ENCODE data around the gene MAN1A2. TPM values are rescaled to one million over a fixed set of nuclear protein-coding genes. Genes with fewer than 3 reads are reported as not detected.

Gene MAN1A2
- total and polyA plus RNA-seq, 4 donors: 6.4 to 56.3 (median 25.3) TPM

DNA sequence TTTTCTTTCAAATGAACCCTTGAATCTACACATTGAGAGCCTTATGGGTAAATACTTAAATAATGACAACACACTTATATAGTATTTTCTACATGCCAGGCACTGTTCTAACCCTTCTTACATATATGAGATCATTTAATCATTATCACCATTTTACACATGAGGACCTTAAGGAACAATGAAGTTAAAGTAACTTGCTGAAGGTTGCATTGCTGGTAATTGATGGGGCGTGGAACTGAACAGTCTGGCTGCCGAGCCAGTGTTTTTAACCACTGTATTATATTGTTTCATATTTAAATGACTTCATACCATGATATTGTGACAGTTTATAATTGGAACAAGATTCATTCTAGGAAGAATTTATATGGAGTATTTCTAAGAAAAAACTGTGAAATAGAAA is 126.7 kb downstream of the MAN1A2 start:
- Histone ChIP-seq H3K4me3 (no peak overlapping the region), H3K9ac (ENCODE audit: insufficient read depth in 1 of 2, low read length in 2 of 2) (no peak overlapping the region), H3K27ac (ENCODE audit: low read depth in 1 of 2, low read length in 1 of 2) (no peak overlapping the region), H3K9me3 (ENCODE audit: control insufficient read depth in 4 of 4, insufficient read depth in 3 of 4, low read length in 3 of 4) (no peaks in the 10 kb centered on the region), H3K4me1 (ENCODE audit: control insufficient read depth in 5 of 5, insufficient read depth in 5 of 5, low read length in 5 of 5) (no peaks in the 10 kb centered on the region), H3K36me3 (ENCODE audit: control insufficient read depth in 4 of 4, insufficient read depth in 4 of 4, low read length in 4 of 4) (peaks cover 0 to 3% (median under 1%) of the 10 kb centered on the region in 4 donors), H3K27me3 (ENCODE audit: control insufficient read depth in 3 of 3, insufficient read depth in 3 of 3, low read length in 2 of 3) (no peaks in the 10 kb centered on the region)
- DNase-seq (no peak), ATAC-seq (ENCODE audit: insufficient read depth, low FRiP score) (no peak)
- WGBS, 2 donors: 93 to 94% methylated on average over 2 of the region's 2 CpGs
- TF ChIP-seq CTCF (IDR thresholded peaks at IDR 0.05; ENCODE audit: control extremely low read depth, extremely low read depth): no peak

DNA sequence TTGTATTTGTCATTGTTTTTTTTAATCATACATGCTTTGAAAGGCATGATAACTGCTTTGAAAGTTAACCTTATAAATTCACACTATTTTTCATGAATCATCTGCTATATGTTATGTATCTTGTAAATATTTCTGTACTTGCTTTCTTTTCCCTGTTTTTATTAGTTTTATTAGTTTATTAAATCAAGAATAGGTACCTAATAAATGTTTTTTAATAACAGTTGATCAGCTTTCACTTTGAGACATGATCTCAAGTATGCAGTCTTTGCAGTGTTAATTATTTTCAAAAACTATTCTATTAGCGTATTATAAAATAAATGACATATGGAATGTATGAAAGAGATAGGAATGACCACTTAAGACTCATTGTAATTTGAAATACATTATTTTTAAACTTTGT is 127.8 kb downstream of the MAN1A2 start:
- ATAC-seq (ENCODE audit: insufficient read depth, low FRiP score) (no peak), DNase-seq (no peak)
- Histone ChIP-seq H3K36me3 (ENCODE audit: control insufficient read depth in 4 of 4, insufficient read depth in 4 of 4, low read length in 4 of 4) (peaks cover 1 to 5% (median 3%) of the 10 kb centered on the region in 4 donors), H3K4me1 (ENCODE audit: control insufficient read depth in 5 of 5, insufficient read depth in 5 of 5, low read length in 5 of 5) (no peaks in the 10 kb centered on the region), H3K4me3 (no peak overlapping the region), H3K9ac (ENCODE audit: insufficient read depth in 1 of 2, low read length in 2 of 2) (no peak overlapping the region), H3K27ac (ENCODE audit: low read depth in 1 of 2, low read length in 1 of 2) (no peak overlapping the region), H3K9me3 (ENCODE audit: control insufficient read depth in 4 of 4, insufficient read depth in 3 of 4, low read length in 3 of 4) (no peaks in the 10 kb centered on the region), H3K27me3 (ENCODE audit: control insufficient read depth in 3 of 3, insufficient read depth in 3 of 3, low read length in 2 of 3) (no peaks in the 10 kb centered on the region)
- no peak for TF ChIP-seq CTCF (IDR thresholded peaks at IDR 0.05; ENCODE audit: control extremely low read depth, extremely low read depth)
- WGBS, 2 donors: 97 to 100% methylated on average over 1 of the region's 1 CpG

- no peak overlapping the region for H3K4me3 ChIP-seq
- TF ChIP-seq CTCF (IDR thresholded peaks at IDR 0.05; ENCODE audit: control extremely low read depth, extremely low read depth): no peak
- DNase-seq: no peak
- H3K36me3 ChIP-seq (ENCODE audit: control insufficient read depth in 4 of 4, insufficient read depth in 4 of 4, low read length in 4 of 4): peaks cover 0 to 9% (median 5%) of the 10 kb centered on the region in 4 donors
- ATAC-seq (ENCODE audit: insufficient read depth, low FRiP score): no peak
- H3K27ac ChIP-seq (ENCODE audit: low read depth in 1 of 2, low read length in 1 of 2): no peak overlapping the region
- 99% methylated on average over 2 of the region's 2 CpGs for WGBS, 2 donors
- no peaks in the 10 kb centered on the region for H3K4me1 ChIP-seq (ENCODE audit: control insufficient read depth in 5 of 5, insufficient read depth in 5 of 5, low read length in 5 of 5)
- H3K27me3 ChIP-seq (ENCODE audit: control insufficient read depth in 3 of 3, insufficient read depth in 3 of 3, low read length in 2 of 3): no peaks in the 10 kb centered on the region
- no peaks in the 10 kb centered on the region for H3K9me3 ChIP-seq (ENCODE audit: control insufficient read depth in 4 of 4, insufficient read depth in 3 of 4, low read length in 3 of 4)
- no peak overlapping the region for H3K9ac ChIP-seq (ENCODE audit: insufficient read depth in 1 of 2, low read length in 2 of 2)
Observed at GRCh38 chr1:117499071-117499470, 131.8 kb downstream of the MAN1A2 start.

GRCh38 chr1:117500584-117500983 is 133.3 kb downstream of the MAN1A2 start:
- TF ChIP-seq CTCF (IDR thresholded peaks at IDR 0.05; ENCODE audit: control extremely low read depth, extremely low read depth): no peak
- DNase-seq (no peak), ATAC-seq (ENCODE audit: insufficient read depth, low FRiP score) (no peak)
- Histone ChIP-seq H3K9me3 (ENCODE audit: control insufficient read depth in 4 of 4, insufficient read depth in 3 of 4, low read length in 3 of 4) (no peaks in the 10 kb centered on the region), H3K4me1 (ENCODE audit: control insufficient read depth in 5 of 5, insufficient read depth in 5 of 5, low read length in 5 of 5) (no peaks in the 10 kb centered on the region), H3K9ac (ENCODE audit: insufficient read depth in 1 of 2, low read length in 2 of 2) (no peak overlapping the region), H3K27me3 (ENCODE audit: control insufficient read depth in 3 of 3, insufficient read depth in 3 of 3, low read length in 2 of 3) (no peaks in the 10 kb centered on the region), H3K4me3 (no peak overlapping the region), H3K27ac (ENCODE audit: low read depth in 1 of 2, low read length in 1 of 2) (no peak overlapping the region), H3K36me3 (ENCODE audit: control insufficient read depth in 4 of 4, insufficient read depth in 4 of 4, low read length in 4 of 4) (peaks cover 0 to 11% (median 5%) of the 10 kb centered on the region in 4 donors)
- WGBS, 2 donors: 96 to 98% methylated on average over 1 of the region's 1 CpG

All from lung (tissue), 12 donors.